Colon (tissue), 2 donors: ENCODE measurements around the gene ZNF678.
"Not testable (repeated sequence)": the region's sequence is repeated elsewhere in the genome, so short reads cannot be mapped to it uniquely, and the experiment has no call there.

Source experiments
- FAIRE-seq: peaks from 2 replicates; lab custom pipeline; 2012; peaks lifted over from hg19 to GRCh38; lab: Jason Lieb, UNC
- donor health status: control.
- donor health status: control.

The ZNF678 gene

GRCh38 chr1:227551881-227552280, 11.5 kb upstream of the ZNF678 start:
- FAIRE-seq: not testable (repeated sequence)

- no peak for FAIRE-seq
Measured at GRCh38 chr1:227556288-227556687, 7.1 kb upstream of the ZNF678 start.

GRCh38 chr1:227557962-227558725, 5.2 kb upstream of the ZNF678 start:
- no peak for FAIRE-seq

- FAIRE-seq: no peak
Measured at GRCh38 chr1:227558732-227559262, 4.6 kb upstream of the ZNF678 start.

GRCh38 chr1:227559499-227559898, 3.9 kb upstream of the ZNF678 start:
- FAIRE-seq: no peak

GRCh38 chr1:227559926-227560325, 3.4 kb upstream of the ZNF678 start:
- no peak for FAIRE-seq

- no peak for FAIRE-seq
Measured at GRCh38 chr1:227560393-227561173, 2.8 kb upstream of the ZNF678 start.

GRCh38 chr1:227561241-227561907, 2.0 kb upstream of the ZNF678 start:
- FAIRE-seq: no peak

- no peak for FAIRE-seq
Measured at GRCh38 chr1:227562037-227562436, 1.3 kb upstream of the ZNF678 start.

GRCh38 chr1:227562933-227563323, 428 bp upstream of the ZNF678 start:
- no peak for FAIRE-seq

GRCh38 chr1:227567256-227567655, 3.9 kb downstream of the ZNF678 start:
- FAIRE-seq: no peak

- FAIRE-seq: no peak
Measured at GRCh38 chr1:227568593-227568992, 5.2 kb downstream of the ZNF678 start.

GRCh38 chr1:227572752-227573151, 9.4 kb downstream of the ZNF678 start:
- no peak for FAIRE-seq

GRCh38 chr1:227574926-227575325, 11.6 kb downstream of the ZNF678 start:
- FAIRE-seq: no peak

GRCh38 chr1:227576189-227576588, 12.8 kb downstream of the ZNF678 start:
- FAIRE-seq: no peak

GRCh38 chr1:227577500-227577899, 14.1 kb downstream of the ZNF678 start:
- no peak for FAIRE-seq

- no peak for FAIRE-seq
Measured at GRCh38 chr1:227583354-227583753, 20.0 kb downstream of the ZNF678 start.

- FAIRE-seq: no peak
Measured at GRCh38 chr1:227586733-227587132, 23.4 kb downstream of the ZNF678 start.

GRCh38 chr1:227587968-227588367, 24.6 kb downstream of the ZNF678 start:
- no peak for FAIRE-seq

GRCh38 chr1:227588769-227589168, 25.4 kb downstream of the ZNF678 start:
- not testable (repeated sequence) for FAIRE-seq

GRCh38 chr1:227589777-227590176, 26.4 kb downstream of the ZNF678 start:
- not testable (repeated sequence) for FAIRE-seq

GRCh38 chr1:227596222-227596621, 32.9 kb downstream of the ZNF678 start:
- not testable (repeated sequence) for FAIRE-seq

- FAIRE-seq: no peak
Measured at GRCh38 chr1:227603327-227603726, 40.0 kb downstream of the ZNF678 start.
